Subcutaneous abdominal adipose tissue (tissue), 5 donors: ENCODE data around the gene NHS.

ENCODE experiments used
- H3K27ac ChIP-seq: one replicate; pipeline ENCODE4 v1.7.0; 2013; ENCODE audit warnings: low read depth, mild to moderate bottlenecking, inconsistent platforms, low read length, moderate library complexity
- H3K27me3 ChIP-seq, 5 donors: one replicate each; pipeline ENCODE4 v1.7.0; 2013; ENCODE audit warnings: low read length in 5 of 5, inconsistent platforms in 1 of 5; ENCODE audit not compliant: control insufficient read depth in 5 of 5, insufficient read depth in 4 of 5
- H3K36me3 ChIP-seq, 5 donors: one replicate each; pipeline ENCODE4 v1.7.0; 2013; ENCODE audit warnings: low read length in 5 of 5; ENCODE audit not compliant: control insufficient read depth in 5 of 5, insufficient read depth in 5 of 5
- H3K4me1 ChIP-seq, 5 donors: one replicate each; pipeline ENCODE4 v1.7.0; 2013; ENCODE audit warnings: low read length in 5 of 5, mild to moderate bottlenecking in 3 of 5, moderate library complexity in 1 of 5; ENCODE audit not compliant: control insufficient read depth in 5 of 5, insufficient read depth in 5 of 5
- H3K4me3 ChIP-seq, 5 donors: one replicate each; pipeline ENCODE4 v1.7.0; 2013; ENCODE audit warnings: low read length in 5 of 5, low read depth in 1 of 5
- H3K9ac ChIP-seq, 5 donors: one replicate each; pipeline ENCODE4 v1.7.0; 2013; ENCODE audit warnings: low read length in 5 of 5, mild to moderate bottlenecking in 4 of 5, moderate library complexity in 3 of 5
- H3K9me3 ChIP-seq, 5 donors: one replicate each; pipeline ENCODE4 v1.7.0; 2013; ENCODE audit warnings: low read length in 5 of 5; ENCODE audit not compliant: control insufficient read depth in 5 of 5
- donor health status: healthy.
- donor health status: healthy.
- donor health status: healthy.
- donor health status: healthy.
- donor health status: healthy.

NHS gene

DNA sequence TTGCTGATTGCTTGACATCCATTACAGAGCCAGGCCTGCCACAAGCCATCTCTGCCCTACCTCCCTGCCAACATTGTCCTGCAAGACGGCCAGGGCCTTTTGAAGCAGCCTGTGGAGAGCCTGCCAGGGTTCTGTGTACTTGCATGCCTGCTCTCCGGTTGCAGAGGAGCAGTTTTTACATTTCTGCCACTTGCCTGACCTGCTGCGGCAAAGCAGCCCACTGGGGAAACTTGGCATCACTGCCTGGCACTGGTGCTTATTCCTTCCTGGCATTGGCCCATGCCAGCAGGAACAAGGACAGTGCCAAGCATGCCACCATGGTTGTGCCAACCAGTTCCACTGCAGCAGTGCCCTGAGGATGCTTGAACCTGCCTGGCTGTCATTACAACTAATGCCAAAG lies 167.1 kb downstream of the NHS start:
- Histone ChIP-seq H3K36me3 (no peaks in the 10 kb centered on the region), H3K27ac (no peak overlapping the region), H3K9ac (no peak overlapping the region), H3K27me3 (peaks cover 0 to 8% (median 3%) of the 10 kb centered on the region in 5 donors), H3K4me1 (peaks cover 0 to 9% (median 4%) of the 10 kb centered on the region in 5 donors), H3K9me3 (peaks cover 0 to 11% (median 5%) of the 10 kb centered on the region in 5 donors), H3K4me3 (no peak overlapping the region)

DNA sequence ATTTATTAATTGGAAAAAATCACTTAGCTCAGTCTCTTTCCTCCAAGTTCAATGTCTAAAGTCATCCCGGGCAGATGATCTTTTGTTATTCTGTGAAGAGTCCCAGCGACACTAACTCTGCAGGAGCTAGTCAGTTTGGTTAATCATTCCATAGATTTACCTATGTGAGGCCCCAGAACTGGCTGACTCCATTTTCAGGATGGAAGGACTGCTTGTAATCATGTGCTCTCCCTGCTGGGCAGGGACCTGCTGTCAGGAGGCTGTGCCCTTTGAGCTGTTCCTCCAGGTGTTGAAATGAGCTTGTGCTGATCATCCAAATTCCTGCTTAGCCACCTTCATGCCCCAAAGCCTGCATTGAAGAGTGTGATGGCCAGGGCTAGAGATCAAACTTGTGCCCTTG lies 169.8 kb downstream of the NHS start:
- peaks cover 0 to 15% (median 0%) of the 10 kb centered on the region in 5 donors for H3K27me3 ChIP-seq
- no peak overlapping the region for H3K9ac ChIP-seq
- no peak overlapping the region for H3K27ac ChIP-seq
- no peaks in the 10 kb centered on the region for H3K36me3 ChIP-seq
- no peak overlapping the region for H3K4me3 ChIP-seq
- H3K9me3 ChIP-seq: peaks cover 0 to 5% (median 3%) of the 10 kb centered on the region in 5 donors
- H3K4me1 ChIP-seq: peaks cover 0 to 10% (median 4%) of the 10 kb centered on the region in 5 donors

DNA sequence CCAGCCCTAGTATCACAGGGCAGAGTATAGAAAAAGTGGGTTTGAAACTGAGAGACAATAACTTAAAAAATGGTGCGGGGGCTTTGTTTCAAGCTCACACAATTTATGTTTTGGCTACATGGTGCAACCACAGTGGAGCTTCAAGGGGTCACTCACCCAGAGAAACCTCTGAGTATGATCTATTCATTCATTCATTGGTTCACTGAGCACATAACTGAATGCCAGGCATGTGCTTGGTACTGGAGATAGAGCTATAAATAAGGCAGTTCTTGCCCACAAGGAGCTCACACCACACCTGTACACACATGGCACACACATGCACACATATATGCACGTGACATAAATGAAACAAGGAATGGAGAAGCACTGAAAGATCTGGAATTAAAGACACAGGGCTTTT lies 171.4 kb downstream of the NHS start:
- Histone ChIP-seq H3K9me3 (peaks cover 0 to 3% (median 0%) of the 10 kb centered on the region in 5 donors), H3K27me3 (peaks cover 0 to 15% (median 4%) of the 10 kb centered on the region in 5 donors), H3K36me3 (no peaks in the 10 kb centered on the region), H3K4me1 (peaks cover 0 to 10% (median 4%) of the 10 kb centered on the region in 5 donors), H3K4me3 (no peak overlapping the region), H3K9ac (no peak overlapping the region), H3K27ac (no peak overlapping the region)

GRCh38 chrX:17547658-17548057 lies 172.7 kb downstream of the NHS start:
- peaks cover 0 to 2% (median 0%) of the 10 kb centered on the region in 5 donors for H3K4me1 ChIP-seq
- H3K27ac ChIP-seq: no peak overlapping the region
- H3K9me3 ChIP-seq: no peaks in the 10 kb centered on the region
- no peaks in the 10 kb centered on the region for H3K36me3 ChIP-seq
- peaks cover 0 to 15% (median 4%) of the 10 kb centered on the region in 5 donors for H3K27me3 ChIP-seq
- H3K4me3 ChIP-seq: no peak overlapping the region
- H3K9ac ChIP-seq: no peak overlapping the region

- Histone ChIP-seq H3K4me1 (peaks cover 0 to 2% (median 0%) of the 10 kb centered on the region in 5 donors), H3K27ac (no peak overlapping the region), H3K36me3 (no peaks in the 10 kb centered on the region), H3K27me3 (peaks cover 0 to 15% (median 4%) of the 10 kb centered on the region in 5 donors), H3K4me3 (no peak overlapping the region), H3K9me3 (no peaks in the 10 kb centered on the region), H3K9ac (no peak overlapping the region)
Measured at GRCh38 chrX:17549107-17549651, 174.2 kb downstream of the NHS start.

GRCh38 chrX:17550011-17550410 lies 175.0 kb downstream of the NHS start:
- H3K36me3 ChIP-seq: no peaks in the 10 kb centered on the region
- no peak overlapping the region for H3K27ac ChIP-seq
- no peak overlapping the region for H3K9ac ChIP-seq
- H3K4me1 ChIP-seq: peaks cover 0 to 2% (median 0%) of the 10 kb centered on the region in 5 donors
- H3K27me3 ChIP-seq: peaks cover 0 to 15% (median 4%) of the 10 kb centered on the region in 5 donors
- no peak overlapping the region for H3K4me3 ChIP-seq
- H3K9me3 ChIP-seq: no peaks in the 10 kb centered on the region

DNA sequence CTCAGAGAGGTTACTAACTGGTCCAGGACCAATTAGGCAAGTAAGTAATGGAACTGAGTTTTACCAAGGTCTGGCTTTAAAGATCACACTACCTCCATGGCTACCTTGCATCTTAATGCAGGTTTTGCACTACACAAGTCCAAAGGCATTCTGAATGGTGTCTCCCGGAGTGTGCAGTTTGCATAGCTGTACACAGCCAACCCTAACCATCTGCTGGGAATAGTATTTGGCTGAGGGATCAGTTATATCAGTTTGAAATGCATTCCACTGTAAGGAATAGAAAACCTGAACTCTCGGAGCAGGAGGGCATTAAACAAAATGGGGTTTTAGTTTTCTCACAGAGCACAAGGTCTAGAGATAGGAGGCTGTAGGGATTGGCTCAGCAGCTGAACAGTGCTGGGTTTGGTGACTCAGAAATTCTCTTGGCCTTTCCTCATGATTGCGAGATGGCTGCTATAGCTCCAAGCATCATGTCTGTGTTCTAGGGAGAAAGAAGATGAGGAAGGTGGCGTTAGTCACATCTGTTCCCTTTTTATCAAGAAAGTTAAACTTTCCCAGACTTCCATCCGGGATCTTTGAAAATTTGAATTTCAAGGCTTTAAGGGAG lies 177.1 kb downstream of the NHS start:
- no peak overlapping the region for H3K9ac ChIP-seq
- H3K4me1 ChIP-seq: peaks cover 0 to 10% (median 0%) of the 10 kb centered on the region in 5 donors
- no peaks in the 10 kb centered on the region for H3K36me3 ChIP-seq
- H3K27me3 ChIP-seq: peaks cover 0 to 8% (median 4%) of the 10 kb centered on the region in 5 donors
- no peak overlapping the region for H3K27ac ChIP-seq
- H3K9me3 ChIP-seq: no peaks in the 10 kb centered on the region
- H3K4me3 ChIP-seq: no peak overlapping the region

DNA sequence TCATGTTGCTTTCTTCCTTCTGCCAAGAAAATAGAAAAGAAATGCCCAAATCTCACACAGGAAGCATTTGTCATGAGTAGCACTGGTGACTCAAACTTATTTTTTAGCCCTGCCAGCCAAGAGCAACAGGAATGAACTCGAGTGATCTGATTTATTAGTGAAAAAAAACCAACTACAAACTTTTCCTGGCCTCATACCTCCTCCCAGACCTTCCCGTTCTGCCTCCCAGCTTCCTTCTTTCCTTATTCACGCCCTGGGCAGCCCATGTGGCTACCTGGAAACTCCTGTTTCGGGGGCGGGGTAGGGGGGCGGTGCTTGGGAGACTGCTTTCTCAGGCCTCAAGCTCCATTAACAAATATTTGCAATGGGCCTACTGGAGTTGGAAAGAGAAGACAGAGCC lies 178.5 kb downstream of the NHS start:
- no peak overlapping the region for H3K9ac ChIP-seq
- no peaks in the 10 kb centered on the region for H3K36me3 ChIP-seq
- no peak overlapping the region for H3K4me3 ChIP-seq
- H3K27me3 ChIP-seq: peaks cover 0 to 4% (median 3%) of the 10 kb centered on the region in 5 donors
- no peaks in the 10 kb centered on the region for H3K9me3 ChIP-seq
- H3K27ac ChIP-seq: no peak overlapping the region
- H3K4me1 ChIP-seq: peaks cover 0 to 8% (median 0%) of the 10 kb centered on the region in 5 donors

DNA sequence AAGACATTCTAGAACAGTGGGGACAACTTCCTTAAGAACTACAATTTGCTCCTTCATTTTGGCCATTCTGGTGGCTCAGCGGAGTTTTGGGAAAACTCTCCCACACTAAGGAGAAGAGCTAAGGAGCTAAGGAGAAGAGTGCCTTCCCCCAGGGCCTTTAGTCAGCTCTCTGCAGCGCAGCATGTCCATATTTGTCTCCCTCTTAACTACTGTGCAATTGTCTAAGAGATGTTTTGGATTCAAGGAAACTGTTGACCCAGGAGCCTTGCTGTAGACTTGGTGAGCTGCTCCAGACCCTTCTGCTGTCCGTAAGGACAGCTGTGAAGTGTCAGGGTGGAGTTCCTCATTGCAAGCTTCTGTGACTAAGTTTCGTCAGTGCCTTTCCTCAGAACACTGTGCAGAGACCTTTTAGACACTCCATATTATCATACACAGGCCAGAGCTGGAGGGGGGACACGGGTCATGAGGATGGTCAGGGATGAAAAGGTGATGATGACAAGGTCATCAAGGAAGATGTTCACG lies 179.0 kb downstream of the NHS start:
- Histone ChIP-seq H3K27ac (no peak overlapping the region), H3K4me1 (peaks cover 0 to 8% (median 0%) of the 10 kb centered on the region in 5 donors), H3K9ac (no peak overlapping the region), H3K9me3 (no peaks in the 10 kb centered on the region), H3K36me3 (no peaks in the 10 kb centered on the region), H3K27me3 (peaks cover 0 to 4% (median 2%) of the 10 kb centered on the region in 5 donors), H3K4me3 (no peak overlapping the region)

GRCh38 chrX:17554914-17555313 lies 179.9 kb downstream of the NHS start:
- Histone ChIP-seq H3K9me3 (no peaks in the 10 kb centered on the region), H3K9ac (no peak overlapping the region), H3K4me1 (peaks cover 0 to 14% (median 0%) of the 10 kb centered on the region in 5 donors), H3K4me3 (no peak overlapping the region), H3K36me3 (no peaks in the 10 kb centered on the region), H3K27ac (no peak overlapping the region), H3K27me3 (peaks cover 0 to 4% (median 2%) of the 10 kb centered on the region in 5 donors)
